Left hindlimb (tissue), 1 donor: ENCODE measurements around the gene PLA2G15.

Experiments
- DNase-seq: peaks from one replicate; pipeline ENCODE4 v3.0.0-alpha.2; 2018

The PLA2G15 gene

DNA sequence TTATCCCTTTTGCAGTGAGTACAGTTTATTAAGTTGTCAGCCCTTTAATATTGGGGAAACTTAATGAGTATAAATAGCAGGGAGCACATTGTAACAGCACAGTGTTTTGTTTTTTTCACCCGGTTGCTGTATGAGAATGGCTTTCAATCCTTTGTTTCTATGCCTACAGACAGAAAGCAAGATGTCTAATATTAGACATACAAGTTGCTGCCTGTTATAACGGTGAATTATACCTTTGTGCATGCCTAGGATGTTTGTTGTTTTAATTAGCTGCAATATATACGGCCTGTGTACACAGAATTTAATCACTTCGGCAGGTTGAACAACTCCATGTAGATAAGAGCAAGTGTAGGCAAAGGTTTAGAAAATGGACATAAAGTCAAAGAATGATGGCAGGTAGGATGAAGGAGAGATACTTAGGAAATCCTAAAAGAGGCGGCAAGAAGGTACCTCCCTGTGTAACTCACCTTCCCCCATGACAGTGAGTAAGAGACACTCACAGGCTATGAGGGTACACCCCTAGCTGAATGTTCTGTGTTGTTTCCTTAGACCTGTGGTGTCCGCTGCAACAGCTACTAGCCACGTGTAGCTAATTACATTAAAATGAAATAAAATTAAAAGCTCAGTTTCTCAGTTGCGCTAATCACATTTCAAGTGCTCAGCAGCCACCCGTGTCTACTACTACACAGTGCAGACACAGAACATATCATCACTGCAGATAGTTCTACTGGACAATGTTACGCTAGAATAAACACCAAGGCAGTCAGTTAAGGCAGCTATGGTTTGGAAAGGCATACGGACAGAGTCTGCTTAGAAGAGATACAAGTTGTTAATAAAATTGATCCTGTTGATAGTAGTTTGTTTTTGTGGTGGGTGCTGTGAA is 54.6 kb downstream of the PLA2G15 start:
- DNase-seq, result no peak

GRCh38 chr16:68300734-68301459 is 55.7 kb downstream of the PLA2G15 start:
- no peak for DNase-seq

DNA sequence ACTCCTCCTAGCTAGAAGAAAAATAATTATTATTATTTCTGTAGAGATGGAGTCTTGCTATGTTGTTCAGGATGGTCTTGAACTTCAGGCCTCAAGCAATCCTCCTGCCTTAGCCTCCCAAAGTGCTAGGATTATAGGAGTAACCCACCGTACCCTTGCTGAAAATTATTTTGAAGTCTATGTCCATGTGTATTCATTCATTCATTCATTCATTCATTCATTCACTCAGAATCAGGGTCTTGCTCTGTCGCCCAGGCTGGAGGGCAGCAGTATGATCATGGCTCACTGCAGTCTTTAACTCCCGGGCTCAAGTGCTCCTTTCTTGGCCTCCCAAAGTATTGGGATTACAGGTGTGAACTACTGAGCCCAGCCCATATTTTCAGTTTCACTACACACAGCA is 61.5 kb downstream of the PLA2G15 start:
- DNase-seq, result no peak

DNA sequence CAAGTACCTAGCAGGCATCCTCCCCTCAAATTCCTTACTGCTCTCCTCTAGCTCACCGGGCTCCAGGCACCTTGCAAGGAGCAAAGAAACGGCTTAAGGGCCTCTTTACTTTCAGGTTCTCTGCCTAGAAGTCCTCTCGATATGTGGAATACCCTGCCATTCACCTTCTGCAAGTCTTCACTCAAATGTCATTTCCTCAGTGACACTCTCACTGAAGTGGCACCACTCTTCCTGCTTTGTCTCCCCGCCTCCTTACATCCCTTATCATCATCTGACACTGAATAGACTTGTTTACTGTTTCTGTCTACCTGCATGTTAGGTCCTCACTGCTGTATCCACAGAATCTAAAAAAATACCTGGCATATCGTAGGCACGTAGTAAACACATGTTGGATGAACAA is 64.6 kb downstream of the PLA2G15 start:
- DNase-seq, result no peak

DNA sequence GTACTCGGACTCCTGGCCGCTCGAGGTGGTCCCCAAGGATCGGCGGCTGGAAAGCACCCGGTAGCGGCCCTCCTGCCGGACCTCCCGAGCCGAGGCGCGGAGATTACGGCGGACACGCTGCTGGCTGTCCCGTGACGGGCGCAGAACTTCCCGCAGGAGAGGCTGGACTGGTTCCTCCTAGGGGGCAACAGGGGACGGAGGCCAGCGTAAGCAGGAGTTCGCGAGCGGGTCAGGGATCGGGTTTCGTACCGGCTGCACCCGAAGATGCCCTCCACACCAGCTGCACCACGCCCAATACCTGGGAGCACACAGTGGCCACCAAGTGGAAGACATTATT is 65.2 kb downstream of the PLA2G15 start:
- DNase-seq, result peak; percentile 39
